NOMO-1 (cell line): ENCODE results near the gene SLN.

Experiments
- DNase-seq, 2 experiments: peaks; one replicate each; lab custom pipeline; 2025; ENCODE audit not compliant: unreplicated experiment in 2 of 2; lab: John Stamatoyannopoulos, UW

SLN gene

GRCh38 chr11:107719557-107720302, 7.9 kb upstream of the SLN start:
- no peak for DNase-seq

- DNase-seq: no peak
These were observed 7.2 kb upstream of the SLN start for GRCh38 chr11:107719073-107719472.

- DNase-seq: no peak
These were observed 5.2 kb upstream of the SLN start for GRCh38 chr11:107716884-107717532.

GRCh38 chr11:107713009-107713408, 1.2 kb upstream of the SLN start:
- DNase-seq: peak; percentile 4 to 47

GRCh38 chr11:107710301-107710700, 1.6 kb downstream of the SLN start:
- DNase-seq: no peak

GRCh38 chr11:107708792-107709191, 3.1 kb downstream of the SLN start:
- no peak for DNase-seq

- no peak for DNase-seq
These were observed 4.0 kb downstream of the SLN start for GRCh38 chr11:107707807-107708206.

GRCh38 chr11:107707215-107707671, 4.6 kb downstream of the SLN start:
- no peak for DNase-seq

- DNase-seq: no peak
These were observed 5.3 kb downstream of the SLN start for GRCh38 chr11:107706531-107706930.

GRCh38 chr11:107705027-107705426, 6.8 kb downstream of the SLN start:
- DNase-seq: no peak

- DNase-seq: no peak
These were observed 7.4 kb downstream of the SLN start for GRCh38 chr11:107704451-107704850.

- DNase-seq: no peak
These were observed 9.1 kb downstream of the SLN start for GRCh38 chr11:107702723-107703122.

GRCh38 chr11:107702109-107702660, 9.7 kb downstream of the SLN start:
- no peak for DNase-seq

- no peak for DNase-seq
These were observed 12.2 kb downstream of the SLN start for GRCh38 chr11:107699371-107700285.

GRCh38 chr11:107697291-107697690, 14.6 kb downstream of the SLN start:
- no peak for DNase-seq

GRCh38 chr11:107696140-107696539, 15.7 kb downstream of the SLN start:
- no peak for DNase-seq

- no peak for DNase-seq
These were observed 16.4 kb downstream of the SLN start for GRCh38 chr11:107695446-107695845.

GRCh38 chr11:107691000-107691750, 20.7 kb downstream of the SLN start:
- DNase-seq: no peak

- DNase-seq: peak; percentile 28 to 68
These were observed 22.3 kb downstream of the SLN start for GRCh38 chr11:107689317-107690202.
